A549 treated with DMSO at 1 μM for 4 hours (cell line): ENCODE results near the gene DDI1. TPM values are rescaled to one million over a fixed set of nuclear protein-coding genes. Genes with fewer than 3 reads are reported as not detected.

Experiments
- total RNA-seq: library from RNA; stranded (reverse); fragments of 200-300 nt; extraction: Qiagen RNA extraction; gene quantifications from 5 replicates; pipeline ENCODE4 v1.2.3, GENCODE V29; 2022; ENCODE audit warnings: low read depth

Gene DDI1
- total RNA-seq = not detected in 5 replicates

DNA sequence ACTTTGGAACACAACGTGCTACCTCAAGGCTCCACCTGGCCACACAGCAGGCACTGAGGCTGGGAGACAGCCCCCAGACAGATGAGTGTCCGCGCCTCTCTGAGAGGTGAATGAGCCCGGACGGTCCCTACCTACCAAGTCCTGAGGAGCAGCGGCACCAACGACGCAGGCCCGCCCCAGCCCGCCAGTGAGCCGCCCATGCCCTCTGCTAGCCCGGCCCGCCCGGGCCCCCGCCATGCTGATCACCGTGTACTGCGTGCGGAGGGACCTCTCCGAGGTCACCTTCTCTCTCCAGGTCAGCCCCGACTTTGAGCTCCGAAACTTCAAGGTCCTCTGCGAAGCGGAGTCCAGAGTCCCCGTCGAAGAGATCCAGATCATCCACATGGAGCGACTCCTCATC is at the start of gene DDI1:
DDI1 (plus strand) TSS at position 53 of the 400 bp plus-strand sequence; CDS start at position 236, 183 bp downstream.

Other genes starting within 250 kb of the DDI1 start
- gene PDGFD, start 127.5 kb downstream of the DDI1 start, total RNA-seq = 7.9 to 10.8 TPM (median 8.6 TPM) in 5 replicates